Osteoblast (primary cell): ENCODE results near the gene RABGAP1. TPM values are rescaled to one million over a fixed set of nuclear protein-coding genes. Genes with fewer than 3 reads are reported as not detected.
"Not testable (repeated sequence)": the region's sequence is repeated elsewhere in the genome, so short reads cannot be mapped to it uniquely, and the experiment has no call there.

Experiments used
- DNase-seq: peaks from one replicate; pipeline ENCODE4 v3.0.0; 2011; ENCODE audit warnings: low spot score, mixed read lengths; ENCODE audit not compliant: insufficient read length; ENCODE audit errors: missing footprints
- H2AFZ ChIP-seq: 2 replicates; pipeline ENCODE4 v1.6.0; 2011; ENCODE audit warnings: mild to moderate bottlenecking, low read length
- H3K27ac ChIP-seq: 2 replicates; pipeline ENCODE4 v1.5.1; 2011; ENCODE audit warnings: mild to moderate bottlenecking, low read depth, low read length, moderate library complexity
- H3K27me3 ChIP-seq: 2 replicates; pipeline ENCODE4 v1.6.0; 2012; ENCODE audit warnings: mild to moderate bottlenecking, control low read depth, inconsistent platforms, low read length, moderate library complexity; ENCODE audit not compliant: insufficient read depth
- H3K36me3 ChIP-seq: 2 replicates; pipeline ENCODE4 v1.5.1; 2011; ENCODE audit warnings: mild to moderate bottlenecking, low read length, control low read depth, moderate library complexity; ENCODE audit not compliant: insufficient read depth
- H3K4me1 ChIP-seq: 2 replicates; pipeline ENCODE4 v1.5.1; 2011; ENCODE audit warnings: mild to moderate bottlenecking, low read length, control low read depth, moderate library complexity; ENCODE audit not compliant: insufficient read depth
- H3K4me2 ChIP-seq: 2 replicates; pipeline ENCODE4 v1.6.0; 2011; ENCODE audit warnings: mild to moderate bottlenecking, low read length; ENCODE audit not compliant: insufficient read depth
- H3K4me3 ChIP-seq: fragments of 200-600 bp; sonication (generic); 3 replicates; pipeline ENCODE4 v1.5.1; 2012; ENCODE audit warnings: mild to moderate bottlenecking, low read length, inconsistent platforms; ENCODE audit not compliant: insufficient read depth
- H3K79me2 ChIP-seq: 2 replicates; pipeline ENCODE4 v1.6.0; 2012; ENCODE audit warnings: mild to moderate bottlenecking, low read length, control low read depth, inconsistent platforms; ENCODE audit not compliant: insufficient read depth
- H3K9me3 ChIP-seq: 2 replicates; pipeline ENCODE4 v1.5.1; 2011; ENCODE audit warnings: low read depth, low read length, control low read depth
- H4K20me1 ChIP-seq: 2 replicates; pipeline ENCODE4 v1.6.0; 2012; ENCODE audit warnings: mild to moderate bottlenecking, low read length, control low read depth; ENCODE audit not compliant: insufficient read depth
- CTCF ChIP-seq: IDR thresholded peaks from 2 replicates; pipeline ENCODE4 v1.5.1; 2011; ENCODE audit warnings: mild to moderate bottlenecking, low read depth, low read length, moderate library complexity; ENCODE audit errors: extremely low read depth
- total RNA-seq: library from RNA; depleted of rRNA; stranded (reverse); fragments of >200 nt; gene quantifications from 2 replicates; pipeline ENCODE4 v1.2.3, GENCODE V29; 2012

RABGAP1 gene
- total RNA-seq, 1 donor, result 49.2 TPM

DNA sequence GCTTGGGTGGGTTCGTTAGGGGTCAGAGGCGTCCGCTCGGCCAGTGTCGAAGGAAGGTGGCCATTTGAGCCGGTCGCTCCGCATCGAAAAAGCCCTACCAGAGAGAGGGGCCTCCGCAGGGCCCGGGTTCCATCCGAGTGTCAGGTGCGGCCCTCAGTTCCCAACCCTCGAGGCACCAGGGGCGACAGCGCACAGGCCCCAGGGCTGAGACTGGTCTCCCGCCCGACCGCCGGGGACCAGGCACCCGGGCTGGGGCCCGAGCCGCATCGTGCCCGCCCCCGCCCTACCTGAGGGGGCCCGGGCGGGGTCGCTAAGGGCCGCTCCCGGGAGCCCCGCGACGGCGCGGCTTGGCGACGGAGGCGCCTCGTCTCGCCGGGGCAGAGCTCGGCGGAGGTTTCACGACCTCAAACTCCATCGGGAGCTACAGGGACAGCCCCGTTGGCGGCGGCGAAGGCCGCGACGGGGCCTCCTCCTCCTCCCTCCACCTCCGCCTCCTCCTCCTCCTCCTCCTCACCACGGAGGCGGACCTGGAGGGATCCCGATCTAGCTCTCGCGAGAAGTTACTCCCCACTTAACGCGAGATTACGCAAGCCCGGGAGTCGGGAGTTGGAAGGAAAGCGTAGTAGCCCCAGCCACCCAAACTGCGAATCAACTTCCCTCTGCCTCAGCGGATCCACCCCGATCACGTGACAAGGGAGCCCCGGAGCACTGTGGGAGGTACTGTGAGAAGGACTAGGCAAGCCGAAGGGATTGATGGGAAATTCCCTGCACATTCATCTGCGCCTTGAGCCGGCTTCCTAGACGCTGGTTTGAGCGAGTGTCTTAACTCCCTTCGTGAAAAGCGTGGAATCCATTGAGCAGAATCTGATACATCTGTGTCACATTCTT, 35.8 kb upstream of the RABGAP1 start, which contains the start of gene RC3H2:
Gene RC3H2 (minus strand): TSS at position 537 of the 888 bp plus-strand sequence. CDS start 7,850 bp downstream, outside the sequence.
- H3K79me2 ChIP-seq, result peaks cover 58% of the 10 kb centered on the region
- H2AFZ ChIP-seq, result peak within 1 kb of the TSS; percentile 86
- H3K36me3 ChIP-seq, result peaks cover 10% of the 10 kb centered on the region
- H3K9me3 ChIP-seq, result no peaks in the 10 kb centered on the region
- peak; percentile 96 for DNase-seq
- H3K4me3 ChIP-seq, result peak within 1 kb of the TSS; percentile 93
- peak within 1 kb of the TSS; percentile 93 for H3K27ac ChIP-seq
- H4K20me1 ChIP-seq, result peaks cover 8% of the 10 kb centered on the region
- peak within 1 kb of the TSS; percentile 74 for H3K4me2 ChIP-seq
- TF ChIP-seq CTCF, result no peak
- H3K4me1 ChIP-seq, result peaks cover 22% of the 10 kb centered on the region
- H3K27me3 ChIP-seq, result no peaks in the 10 kb centered on the region

- Histone ChIP-seq H3K4me2 (peak overlapping the region; percentile 74), H3K79me2 (peaks cover 57% of the 10 kb centered on the region), H3K36me3 (peaks cover 20% of the 10 kb centered on the region), H3K4me1 (peaks cover 19% of the 10 kb centered on the region)
- DNase-seq, H3K9me3 ChIP-seq, H2AFZ ChIP-seq, H4K20me1 ChIP-seq, H3K27me3 ChIP-seq, H3K27ac ChIP-seq, H3K4me3 ChIP-seq: not testable (repeated sequence)
Observed at GRCh38 chr9:122906122-122906521, 34.7 kb upstream of the RABGAP1 start.

DNA sequence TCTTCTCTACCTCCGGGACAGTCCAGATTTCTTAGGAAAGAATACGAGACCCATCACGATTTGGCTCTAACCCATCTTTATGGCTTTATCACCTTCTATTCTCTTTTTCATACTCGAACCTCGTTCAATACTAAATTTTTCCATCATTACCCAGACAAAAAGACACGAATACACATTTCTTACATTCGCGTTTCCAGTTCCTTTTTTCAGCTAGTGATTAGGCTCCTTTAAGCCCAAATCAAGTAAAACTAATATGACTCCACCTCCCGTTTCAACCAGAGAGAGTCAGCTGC, 28.2 kb upstream of the RABGAP1 start:
- peaks cover 5% of the 10 kb centered on the region for H4K20me1 ChIP-seq
- no peaks in the 10 kb centered on the region for H3K9me3 ChIP-seq
- H3K4me2 ChIP-seq, result peak overlapping the region; percentile 99
- H2AFZ ChIP-seq, result peak overlapping the region; percentile 94
- no peaks in the 10 kb centered on the region for H3K27me3 ChIP-seq
- H3K4me1 ChIP-seq, result peaks cover 10% of the 10 kb centered on the region
- peaks cover 41% of the 10 kb centered on the region for H3K79me2 ChIP-seq
- TF ChIP-seq CTCF, result no peak
- H3K4me3 ChIP-seq, result peak overlapping the region; percentile 81
- peaks cover 24% of the 10 kb centered on the region for H3K36me3 ChIP-seq
- peak overlapping the region; percentile 87 for H3K27ac ChIP-seq
- peak; percentile 68 for DNase-seq

DNA sequence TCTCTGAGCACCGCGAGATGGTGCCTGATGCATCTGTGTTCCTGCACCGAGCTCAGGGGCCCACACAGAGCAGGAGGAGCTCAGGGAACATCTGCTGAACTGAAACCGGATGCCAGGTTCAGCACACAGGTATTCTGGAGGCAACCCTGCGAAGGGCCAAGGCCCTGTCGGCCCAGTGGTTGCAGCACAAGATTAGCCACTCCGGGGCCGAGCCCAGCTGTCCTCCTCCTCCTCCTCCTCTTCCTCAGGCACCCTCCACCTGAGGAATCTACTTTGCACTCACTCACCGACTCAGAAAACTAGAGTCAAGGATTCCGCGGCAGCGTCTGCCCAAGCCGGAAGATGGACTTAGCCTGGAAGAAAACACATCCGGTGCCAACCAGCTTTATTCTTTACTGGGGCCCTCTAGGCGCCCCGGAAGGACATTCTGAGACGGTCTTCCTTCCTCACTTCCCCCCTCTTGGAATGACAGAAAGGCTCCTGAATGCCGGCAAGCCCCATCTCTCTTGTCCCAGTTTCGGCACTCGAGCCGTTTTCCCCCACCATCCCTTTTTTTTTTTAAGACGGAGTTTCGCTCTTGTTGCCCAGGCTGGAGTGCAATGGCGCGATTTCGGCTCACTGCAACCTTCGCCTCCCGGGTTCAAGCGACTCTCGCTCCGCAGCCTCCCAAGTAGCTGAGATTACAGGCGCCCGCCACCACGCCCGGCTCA, 27.7 kb upstream of the RABGAP1 start, which contains the start of gene ZBTB6:
Gene ZBTB6 (minus strand): TSS at position 360 of the 710 bp plus-strand sequence. CDS start 1,251 bp downstream, outside the sequence.
- H3K36me3 ChIP-seq, result peaks cover 24% of the 10 kb centered on the region
- no peak for TF ChIP-seq CTCF
- peak within 1 kb of the TSS; percentile 81 for H3K4me3 ChIP-seq
- H3K27ac ChIP-seq, result peak within 1 kb of the TSS; percentile 87
- peak within 1 kb of the TSS; percentile 94 for H2AFZ ChIP-seq
- peaks cover 43% of the 10 kb centered on the region for H3K79me2 ChIP-seq
- peak; percentile 86 for DNase-seq
- peaks cover 6% of the 10 kb centered on the region for H4K20me1 ChIP-seq
- H3K4me2 ChIP-seq, result peak within 1 kb of the TSS; percentile 99
- no peaks in the 10 kb centered on the region for H3K9me3 ChIP-seq
- no peaks in the 10 kb centered on the region for H3K27me3 ChIP-seq
- peaks cover 10% of the 10 kb centered on the region for H3K4me1 ChIP-seq
